ENCODE measurements around the gene ZNF80. TPM values are rescaled to one million over a fixed set of nuclear protein-coding genes. Genes with fewer than 3 reads are reported as not detected.

Gene ZNF80
- total and polyA plus RNA-seq, 4 donors: 0.05 TPM; not detected in 3

GRCh38 chr3:114221881-114222264 lies 15.5 kb downstream of the ZNF80 start:
- Histone ChIP-seq H3K9ac (ENCODE audit: insufficient read depth in 1 of 2, low read length in 2 of 2) (no peak overlapping the region), H3K36me3 (ENCODE audit: control insufficient read depth in 4 of 4, insufficient read depth in 4 of 4, low read length in 4 of 4) (no peaks in the 10 kb centered on the region), H3K4me1 (ENCODE audit: control insufficient read depth in 5 of 5, insufficient read depth in 5 of 5, low read length in 5 of 5) (no peaks in the 10 kb centered on the region), H3K27ac (ENCODE audit: low read depth in 1 of 2, low read length in 1 of 2) (no peak overlapping the region), H3K27me3 (ENCODE audit: control insufficient read depth in 3 of 3, insufficient read depth in 3 of 3, low read length in 2 of 3) (no peaks in the 10 kb centered on the region), H3K4me3 (no peak overlapping the region), H3K9me3 (ENCODE audit: control insufficient read depth in 4 of 4, insufficient read depth in 3 of 4, low read length in 3 of 4) (peaks cover 0 to 8% (median 2%) of the 10 kb centered on the region in 4 donors)
- ATAC-seq (ENCODE audit: insufficient read depth, low FRiP score): no peak
- TF ChIP-seq CTCF (IDR thresholded peaks at IDR 0.05; ENCODE audit: control extremely low read depth, extremely low read depth): no peak
- DNase-seq: no peak
- 89 to 97% methylated on average over 1 of the region's 1 CpG for WGBS, 2 donors

DNA sequence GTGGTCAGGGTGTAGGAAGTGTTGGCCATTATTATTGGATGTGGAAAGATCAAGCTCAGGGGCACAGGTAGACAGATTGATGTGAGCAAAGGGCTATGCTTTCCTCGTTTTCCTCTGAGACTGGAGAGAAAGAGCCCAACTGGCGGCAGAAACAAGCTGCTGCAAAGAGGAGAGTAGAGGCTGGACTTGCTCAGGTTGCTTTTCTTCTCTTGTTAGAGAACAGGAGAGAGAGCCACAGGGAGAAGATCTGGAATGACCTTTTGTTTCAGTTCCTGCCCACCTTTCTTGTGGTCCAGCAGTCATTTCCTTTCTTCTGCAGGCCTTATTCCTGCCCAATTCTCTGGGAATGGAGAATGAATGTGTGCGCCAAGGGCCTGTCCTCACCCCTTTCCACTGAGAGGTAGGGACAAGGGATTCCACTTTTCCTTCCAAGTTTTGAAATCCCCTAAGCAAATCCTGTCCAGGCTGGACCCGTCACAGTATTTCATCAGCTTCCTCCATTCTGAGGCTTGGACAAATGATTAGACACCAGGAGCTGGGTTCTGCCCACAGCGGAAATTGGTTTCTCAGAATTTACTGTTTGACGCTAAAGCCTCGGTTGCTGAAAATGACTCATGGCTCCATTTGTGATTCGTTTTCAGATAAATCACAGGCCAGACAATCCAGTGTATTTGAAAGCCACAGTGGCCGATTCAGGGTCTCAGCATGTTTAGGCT lies 16.1 kb downstream of the ZNF80 start:
- DNase-seq (no peak), ATAC-seq (ENCODE audit: insufficient read depth, low FRiP score) (no peak)
- Histone ChIP-seq H3K36me3 (ENCODE audit: control insufficient read depth in 4 of 4, insufficient read depth in 4 of 4, low read length in 4 of 4) (no peaks in the 10 kb centered on the region), H3K27ac (ENCODE audit: low read depth in 1 of 2, low read length in 1 of 2) (no peak overlapping the region), H3K27me3 (ENCODE audit: control insufficient read depth in 3 of 3, insufficient read depth in 3 of 3, low read length in 2 of 3) (no peaks in the 10 kb centered on the region), H3K4me1 (ENCODE audit: control insufficient read depth in 5 of 5, insufficient read depth in 5 of 5, low read length in 5 of 5) (no peaks in the 10 kb centered on the region), H3K9me3 (ENCODE audit: control insufficient read depth in 4 of 4, insufficient read depth in 3 of 4, low read length in 3 of 4) (peaks cover 0 to 8% (median 2%) of the 10 kb centered on the region in 4 donors), H3K4me3 (no peak overlapping the region), H3K9ac (ENCODE audit: insufficient read depth in 1 of 2, low read length in 2 of 2) (no peak overlapping the region)
- 86 to 91% methylated on average over 9 of the region's 9 CpGs for WGBS, 2 donors
- TF ChIP-seq CTCF (IDR thresholded peaks at IDR 0.05; ENCODE audit: control extremely low read depth, extremely low read depth): no peak

DNA sequence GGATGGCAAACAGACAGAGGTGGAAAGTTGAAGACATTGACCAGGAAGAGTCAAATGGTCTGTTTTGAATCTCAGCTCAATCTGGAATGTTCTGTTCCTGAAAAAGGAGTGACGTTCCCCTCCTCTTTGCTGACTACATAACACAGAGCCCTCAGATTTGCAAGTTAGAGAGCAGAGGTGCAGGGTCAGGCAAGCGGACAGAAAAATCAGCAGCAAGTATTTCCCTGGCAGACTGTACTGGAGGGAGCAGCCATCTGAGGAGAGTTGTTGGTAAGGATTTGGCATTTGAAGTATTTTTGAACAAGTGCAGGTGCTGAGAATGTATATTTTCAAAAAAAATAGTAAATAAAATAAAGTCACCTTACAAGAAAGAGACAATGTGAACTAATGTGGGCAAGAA lies 17.6 kb downstream of the ZNF80 start:
- whole genome bisulfite sequencing, 2 donors: 66 to 87% methylated on average over 2 of the region's 2 CpGs
- H3K9me3 ChIP-seq (ENCODE audit: control insufficient read depth in 4 of 4, insufficient read depth in 3 of 4, low read length in 3 of 4): peaks cover 0 to 4% (median 1%) of the 10 kb centered on the region in 4 donors
- no peaks in the 10 kb centered on the region for H3K4me1 ChIP-seq (ENCODE audit: control insufficient read depth in 5 of 5, insufficient read depth in 5 of 5, low read length in 5 of 5)
- no peaks in the 10 kb centered on the region for H3K36me3 ChIP-seq (ENCODE audit: control insufficient read depth in 4 of 4, insufficient read depth in 4 of 4, low read length in 4 of 4)
- no peaks in the 10 kb centered on the region for H3K27me3 ChIP-seq (ENCODE audit: control insufficient read depth in 3 of 3, insufficient read depth in 3 of 3, low read length in 2 of 3)
- H3K4me3 ChIP-seq: no peak overlapping the region
- H3K9ac ChIP-seq (ENCODE audit: insufficient read depth in 1 of 2, low read length in 2 of 2): no peak overlapping the region
- no peak overlapping the region for H3K27ac ChIP-seq (ENCODE audit: low read depth in 1 of 2, low read length in 1 of 2)
- DNase-seq (no peak), ATAC-seq (ENCODE audit: insufficient read depth, low FRiP score) (no peak)
- no peak for TF ChIP-seq CTCF (IDR thresholded peaks at IDR 0.05; ENCODE audit: control extremely low read depth, extremely low read depth)
